Chondrocyte (in vitro differentiated cells): ENCODE results near the gene SPAG8. TPM values are rescaled to one million over a fixed set of nuclear protein-coding genes. Genes with fewer than 3 reads are reported as not detected.

Source experiments
- DNase-seq: peaks from one replicate; pipeline ENCODE4 v3.0.0; 2021; ENCODE audit warnings: mixed read lengths, low spot score
- H3K27ac Mint-ChIP-seq: one replicate; pipeline ENCODE4 v1.8.0; 2021; ENCODE audit warnings: mild to moderate bottlenecking, moderate library complexity, mixed read lengths; ENCODE audit not compliant: unreplicated experiment
- H3K27me3 Mint-ChIP-seq: 2 replicates; pipeline ENCODE4 v1.8.0; 2021; ENCODE audit warnings: low read depth, mixed read lengths
- H3K36me3 Mint-ChIP-seq: 2 replicates; pipeline ENCODE4 v1.8.0; 2021; ENCODE audit warnings: low read depth, mixed read lengths
- H3K4me1 Mint-ChIP-seq: 2 replicates; pipeline ENCODE4 v1.8.0; 2021; ENCODE audit warnings: low read depth, mild to moderate bottlenecking, mixed read lengths
- H3K4me3 Mint-ChIP-seq: one replicate; pipeline ENCODE4 v1.8.0; 2021; ENCODE audit warnings: mild to moderate bottlenecking, moderate library complexity, mixed read lengths; ENCODE audit not compliant: unreplicated experiment
- H3K9me3 Mint-ChIP-seq: 2 replicates; pipeline ENCODE4 v1.8.0; 2021; ENCODE audit warnings: low read depth, mixed read lengths
- long read RNA-seq: library from polyadenylated mRNA; stranded (forward); transcript quantifications from one replicate; pipeline ENCODE4 v2.0.0, GENCODE V29; 2021
- total RNA-seq: library from RNA; stranded (reverse); gene quantifications from 3 replicates; pipeline ENCODE4 v1.2.1, GENCODE V29; 2021
- TF ChIP-seq, protein P1 (sequence below): fragments of 200-600 bp; sonication (generic); IDR thresholded peaks from 2 replicates; pipeline ENCODE4 v1.5.0; 2021; ENCODE audit warnings: antibody characterized with exemption, mild to moderate bottlenecking, moderate library complexity

The SPAG8 gene, protein sequence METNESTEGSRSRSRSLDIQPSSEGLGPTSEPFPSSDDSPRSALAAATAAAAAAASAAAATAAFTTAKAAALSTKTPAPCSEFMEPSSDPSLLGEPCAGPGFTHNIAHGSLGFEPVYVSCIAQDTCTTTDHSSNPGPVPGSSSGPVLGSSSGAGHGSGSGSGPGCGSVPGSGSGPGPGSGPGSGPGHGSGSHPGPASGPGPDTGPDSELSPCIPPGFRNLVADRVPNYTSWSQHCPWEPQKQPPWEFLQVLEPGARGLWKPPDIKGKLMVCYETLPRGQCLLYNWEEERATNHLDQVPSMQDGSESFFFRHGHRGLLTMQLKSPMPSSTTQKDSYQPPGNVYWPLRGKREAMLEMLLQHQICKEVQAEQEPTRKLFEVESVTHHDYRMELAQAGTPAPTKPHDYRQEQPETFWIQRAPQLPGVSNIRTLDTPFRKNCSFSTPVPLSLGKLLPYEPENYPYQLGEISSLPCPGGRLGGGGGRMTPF
- total RNA-seq, result 0.30 to 3.3 TPM (median 0.82 TPM) in 3 replicates
- long read RNA-seq, partial matches to known transcripts, result 1 of 2 reads
- long read RNA-seq, other reads (novel, unspliced or antisense), result 1 of 2 reads

DNA sequence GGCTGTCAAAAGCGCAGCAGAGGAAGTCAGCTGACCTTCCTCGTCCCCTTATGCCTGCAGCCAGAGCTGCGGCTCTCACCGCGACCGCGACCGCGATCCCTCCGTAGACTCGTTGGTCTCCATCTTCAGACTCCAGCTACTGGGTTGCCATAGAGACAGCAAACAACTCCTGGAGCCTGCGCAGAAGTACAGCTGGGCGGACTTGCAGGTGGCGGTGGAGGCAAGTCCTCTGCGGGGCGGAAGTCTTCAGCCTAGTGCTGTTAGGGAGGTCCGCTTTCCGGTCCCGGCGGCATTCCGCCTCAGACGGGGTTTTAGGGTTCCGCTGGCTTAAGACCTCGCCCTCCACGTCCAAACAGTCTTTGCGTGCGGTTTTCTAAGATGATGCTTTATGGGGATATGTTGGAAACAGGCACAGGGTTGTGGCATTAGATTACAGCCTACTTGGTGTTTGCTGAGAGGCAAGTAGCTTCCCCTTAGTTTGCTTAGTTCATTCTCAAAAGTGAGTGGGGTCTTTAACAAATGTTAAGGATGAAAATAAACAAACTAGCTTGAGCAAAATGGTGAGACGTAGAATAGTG, at the start of gene SPAG8:
TSS of gene SPAG8 (minus strand) at position 238 of the 578 bp plus-strand sequence. CDS start at position 123, 115 bp downstream.
- no peaks in the 10 kb centered on the region for H3K27me3 Mint-ChIP-seq
- DNase-seq, result peak; percentile 98
- peaks cover 32% of the 10 kb centered on the region for H3K4me1 Mint-ChIP-seq
- TF ChIP-seq, protein P1, sequence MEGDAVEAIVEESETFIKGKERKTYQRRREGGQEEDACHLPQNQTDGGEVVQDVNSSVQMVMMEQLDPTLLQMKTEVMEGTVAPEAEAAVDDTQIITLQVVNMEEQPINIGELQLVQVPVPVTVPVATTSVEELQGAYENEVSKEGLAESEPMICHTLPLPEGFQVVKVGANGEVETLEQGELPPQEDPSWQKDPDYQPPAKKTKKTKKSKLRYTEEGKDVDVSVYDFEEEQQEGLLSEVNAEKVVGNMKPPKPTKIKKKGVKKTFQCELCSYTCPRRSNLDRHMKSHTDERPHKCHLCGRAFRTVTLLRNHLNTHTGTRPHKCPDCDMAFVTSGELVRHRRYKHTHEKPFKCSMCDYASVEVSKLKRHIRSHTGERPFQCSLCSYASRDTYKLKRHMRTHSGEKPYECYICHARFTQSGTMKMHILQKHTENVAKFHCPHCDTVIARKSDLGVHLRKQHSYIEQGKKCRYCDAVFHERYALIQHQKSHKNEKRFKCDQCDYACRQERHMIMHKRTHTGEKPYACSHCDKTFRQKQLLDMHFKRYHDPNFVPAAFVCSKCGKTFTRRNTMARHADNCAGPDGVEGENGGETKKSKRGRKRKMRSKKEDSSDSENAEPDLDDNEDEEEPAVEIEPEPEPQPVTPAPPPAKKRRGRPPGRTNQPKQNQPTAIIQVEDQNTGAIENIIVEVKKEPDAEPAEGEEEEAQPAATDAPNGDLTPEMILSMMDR, result no peak
- H3K36me3 Mint-ChIP-seq, result peaks cover 2% of the 10 kb centered on the region
- H3K27ac Mint-ChIP-seq, result peak within 1 kb of the TSS; percentile 85
- H3K9me3 Mint-ChIP-seq, result no peaks in the 10 kb centered on the region
- peak within 1 kb of the TSS; percentile 81 for H3K4me3 Mint-ChIP-seq

DNA sequence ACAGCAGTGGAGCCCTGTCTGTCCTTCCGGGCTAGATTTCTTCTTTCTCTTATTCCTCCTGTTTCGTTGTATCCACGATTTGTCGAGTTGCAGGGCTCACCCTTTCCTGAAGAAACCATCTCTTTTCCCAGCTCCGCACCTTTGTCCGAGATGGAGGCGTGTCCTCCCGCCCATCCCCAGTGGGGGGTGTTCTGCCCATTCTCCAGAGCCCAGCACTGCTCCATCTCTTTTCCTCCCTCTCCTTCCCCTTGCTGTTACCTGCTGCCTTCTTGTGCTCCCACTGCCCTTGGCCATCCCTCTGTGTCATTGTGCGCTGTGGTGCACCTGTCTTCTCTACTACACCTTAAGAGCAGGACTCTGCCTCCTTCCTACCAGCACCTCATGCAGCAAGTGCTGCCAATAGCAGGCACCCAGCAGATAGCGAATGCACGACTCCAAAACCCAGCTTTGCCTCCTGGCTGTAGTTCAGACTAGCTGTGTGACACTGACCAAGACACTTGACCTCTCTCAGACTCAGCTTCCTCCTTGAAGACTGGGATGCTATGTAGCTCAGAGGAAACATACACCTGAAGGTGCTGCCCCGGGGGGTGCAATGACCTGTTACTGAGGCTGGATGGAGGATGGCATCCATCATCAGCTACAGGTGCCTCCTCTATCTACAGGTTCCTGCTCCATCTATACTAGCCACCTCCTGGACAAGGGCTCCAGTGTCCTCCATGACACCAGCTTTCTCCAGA, 49.3 kb upstream of the SPAG8 start:
- no peak overlapping the region for H3K27ac Mint-ChIP-seq
- no peaks in the 10 kb centered on the region for H3K36me3 Mint-ChIP-seq
- no peak for DNase-seq
- peaks cover 30% of the 10 kb centered on the region for H3K27me3 Mint-ChIP-seq
- H3K9me3 Mint-ChIP-seq, result no peaks in the 10 kb centered on the region
- no peak overlapping the region for H3K4me3 Mint-ChIP-seq
- TF ChIP-seq, protein P1, result no peak
- no peaks in the 10 kb centered on the region for H3K4me1 Mint-ChIP-seq

DNA sequence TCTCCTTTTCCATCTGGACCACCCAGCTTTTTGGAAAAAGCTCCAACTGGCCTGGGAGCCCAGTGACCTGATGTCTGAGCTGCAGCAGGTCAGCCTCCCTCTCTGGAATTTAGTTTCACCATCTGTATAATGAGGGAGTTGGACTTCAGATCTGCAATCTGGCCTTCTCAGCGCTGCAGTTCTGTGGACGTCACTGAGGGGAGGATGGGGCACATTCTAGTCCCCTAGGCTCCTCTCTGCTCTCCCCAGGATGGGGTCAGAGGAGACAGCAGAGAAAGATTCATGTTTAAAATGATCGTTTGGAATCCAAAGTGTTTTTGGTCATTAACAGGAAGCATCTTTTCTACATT, 47.9 kb upstream of the SPAG8 start:
- H3K27me3 Mint-ChIP-seq, result peaks cover 30% of the 10 kb centered on the region
- no peaks in the 10 kb centered on the region for H3K4me1 Mint-ChIP-seq
- no peak overlapping the region for H3K27ac Mint-ChIP-seq
- TF ChIP-seq, protein P1, result no peak
- no peak overlapping the region for H3K4me3 Mint-ChIP-seq
- DNase-seq, result no peak
- no peaks in the 10 kb centered on the region for H3K9me3 Mint-ChIP-seq
- peaks cover 1% of the 10 kb centered on the region for H3K36me3 Mint-ChIP-seq

DNA sequence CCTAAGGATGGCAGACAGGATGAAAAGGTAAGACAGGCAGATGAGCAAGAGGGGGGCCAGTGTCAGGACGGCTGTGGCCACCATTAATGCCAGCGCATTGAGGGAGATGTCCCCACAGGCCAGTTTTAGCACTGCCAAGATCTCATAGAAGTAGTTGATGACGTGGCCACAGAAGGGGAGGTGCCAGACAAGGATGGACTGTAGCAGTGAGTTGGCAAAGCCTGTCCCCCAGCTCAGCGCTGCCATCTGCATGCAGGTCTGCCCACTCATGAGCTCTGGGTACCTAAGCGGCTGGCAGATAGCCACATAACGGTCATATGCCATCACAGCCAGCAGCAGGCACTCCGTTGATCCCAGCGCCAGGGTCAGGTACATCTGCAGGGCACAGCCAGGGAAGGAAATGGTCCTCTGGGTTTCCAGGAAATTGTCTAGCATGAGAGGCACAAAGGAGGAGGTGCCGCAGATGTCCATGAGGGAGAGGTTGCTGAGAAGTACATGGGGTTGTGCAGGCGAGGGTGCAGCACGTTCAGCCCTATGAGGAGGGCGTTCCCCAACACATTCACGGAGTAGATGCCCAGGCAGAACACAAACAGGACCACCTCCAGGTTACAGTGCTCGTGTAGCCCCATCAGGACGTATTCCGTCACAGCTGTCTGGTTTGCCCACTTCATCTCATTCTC, 47.4 kb upstream of the SPAG8 start:
- DNase-seq, result no peak
- TF ChIP-seq, protein P1, result no peak
- H3K9me3 Mint-ChIP-seq, result no peaks in the 10 kb centered on the region
- no peak overlapping the region for H3K27ac Mint-ChIP-seq
- no peaks in the 10 kb centered on the region for H3K4me1 Mint-ChIP-seq
- peaks cover 1% of the 10 kb centered on the region for H3K36me3 Mint-ChIP-seq
- H3K27me3 Mint-ChIP-seq, result peaks cover 30% of the 10 kb centered on the region
- H3K4me3 Mint-ChIP-seq, result no peak overlapping the region
